ENCODE results near the gene TSPEAR.

The TSPEAR gene

GRCh38 chr21:44515359-44516165 is 195.8 kb downstream of the TSPEAR start:
- DNase-seq (ENCODE audit: low read depth in 2 of 2), result no peak

DNA sequence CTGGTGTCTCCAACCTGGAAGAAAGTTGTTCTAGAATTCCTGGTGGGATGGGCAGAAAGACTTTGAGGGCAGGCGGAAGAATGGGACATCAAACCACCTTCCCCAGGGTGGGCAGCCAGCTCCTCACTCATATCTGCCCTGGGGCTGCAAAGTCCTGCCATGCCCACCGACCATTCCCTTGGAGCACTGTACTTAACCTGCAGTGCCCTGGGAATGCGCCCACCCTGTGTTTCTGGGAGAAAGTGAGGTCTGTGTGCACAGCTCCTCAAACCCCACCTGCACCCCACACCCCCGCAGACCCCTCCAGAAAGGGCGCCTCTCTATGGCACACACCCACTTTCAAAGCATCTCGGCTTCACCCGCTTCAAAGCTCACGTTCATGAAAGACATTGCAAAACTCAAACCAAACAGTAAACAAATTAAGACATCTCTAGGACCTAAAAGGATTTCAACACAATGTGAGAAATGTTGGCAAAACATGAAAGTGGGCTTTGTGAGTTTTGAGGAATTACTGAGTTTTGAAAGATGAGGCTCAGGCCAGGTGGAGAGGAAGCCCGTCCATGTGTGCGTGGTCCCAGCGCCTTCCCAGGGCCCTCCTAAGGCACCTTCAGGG is 196.5 kb downstream of the TSPEAR start:
- no peak for DNase-seq (ENCODE audit: low read depth in 2 of 2)

- no peak for DNase-seq (ENCODE audit: low read depth in 2 of 2)
Observed at GRCh38 chr21:44514218-44514520, 197.2 kb downstream of the TSPEAR start.

- no peak for DNase-seq (ENCODE audit: low read depth in 2 of 2)
Observed at GRCh38 chr21:44513389-44514217, 197.8 kb downstream of the TSPEAR start.

- DNase-seq (ENCODE audit: low read depth in 2 of 2), result no peak
Observed at GRCh38 chr21:44512496-44513388, 198.6 kb downstream of the TSPEAR start.

DNA sequence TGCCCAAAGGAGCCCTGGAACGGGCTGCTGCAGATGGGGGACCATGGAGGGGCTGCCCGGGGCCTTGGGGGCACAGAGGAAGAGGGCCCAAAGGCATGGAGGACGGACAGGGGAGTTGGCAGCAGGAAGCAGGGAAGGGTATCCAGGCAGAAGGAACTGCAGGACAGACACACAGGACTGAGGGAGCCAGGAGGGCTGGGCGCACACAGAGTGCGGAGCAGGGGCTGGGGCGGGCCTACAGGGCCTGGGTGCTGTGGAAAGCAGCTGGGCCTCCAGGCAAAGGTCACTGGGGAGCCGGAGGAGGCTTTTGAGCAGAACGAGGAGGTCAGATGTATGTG is 199.5 kb downstream of the TSPEAR start:
- no peak for DNase-seq (ENCODE audit: low read depth in 2 of 2)

GRCh38 chr21:44511219-44511937 is 200.0 kb downstream of the TSPEAR start:
- DNase-seq (ENCODE audit: low read depth in 2 of 2), result no peak

DNA sequence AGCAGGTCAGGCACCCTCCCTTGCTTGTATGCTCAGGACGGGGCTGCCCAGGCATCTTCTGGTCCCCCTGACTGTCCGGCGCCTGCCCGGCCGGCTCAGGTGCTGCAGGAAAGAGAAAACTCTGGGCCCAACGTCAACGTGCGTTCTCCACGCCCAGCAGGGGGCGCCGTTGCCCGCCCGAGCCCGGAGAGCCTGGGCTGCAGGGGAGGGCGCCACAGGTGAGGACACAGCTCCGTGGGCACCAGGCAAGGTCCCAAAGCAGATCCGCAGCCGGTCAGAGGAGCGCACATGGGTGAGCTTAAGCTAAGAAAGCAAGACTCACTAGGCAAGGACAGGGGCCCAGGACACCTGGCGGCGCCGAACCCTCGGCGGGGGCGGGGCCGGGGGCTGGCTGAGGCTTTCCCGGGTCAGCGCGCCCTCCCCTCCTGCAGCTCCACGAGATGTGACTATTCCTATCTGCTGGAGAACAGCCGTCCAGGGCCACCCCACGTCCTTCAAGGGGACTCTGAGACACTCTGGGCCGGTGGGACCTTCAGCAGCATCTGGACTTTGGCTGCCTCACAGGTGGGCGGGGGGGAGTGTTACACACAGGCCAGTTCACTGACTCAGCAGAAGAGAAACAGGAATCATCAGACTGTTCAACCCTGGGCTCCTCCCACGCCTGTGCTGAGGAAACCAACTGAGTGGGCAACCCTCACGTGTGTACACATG is 200.7 kb downstream of the TSPEAR start:
- no peak for DNase-seq (ENCODE audit: low read depth in 2 of 2)

DNA sequence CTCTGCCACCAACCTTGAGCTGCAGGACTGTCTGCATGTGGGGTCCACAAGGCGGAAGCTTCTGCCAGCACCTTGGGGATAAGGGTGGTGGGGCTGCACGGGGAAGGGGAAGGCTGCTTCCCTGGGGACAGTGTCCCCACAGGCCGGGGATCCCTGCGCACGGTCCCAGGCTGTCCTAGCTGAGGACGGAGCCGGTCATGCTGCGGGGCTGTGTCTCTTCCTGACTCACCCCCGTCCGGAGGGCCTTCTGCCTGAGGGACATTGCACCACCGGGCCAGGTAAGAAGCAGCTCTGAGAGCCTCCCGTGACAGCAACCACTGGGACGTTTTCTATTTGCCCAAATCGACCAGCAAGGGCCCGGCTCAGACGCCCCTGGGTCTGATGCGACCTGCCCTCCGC is 201.3 kb downstream of the TSPEAR start:
- DNase-seq (ENCODE audit: low read depth in 2 of 2), result no peak

DNA sequence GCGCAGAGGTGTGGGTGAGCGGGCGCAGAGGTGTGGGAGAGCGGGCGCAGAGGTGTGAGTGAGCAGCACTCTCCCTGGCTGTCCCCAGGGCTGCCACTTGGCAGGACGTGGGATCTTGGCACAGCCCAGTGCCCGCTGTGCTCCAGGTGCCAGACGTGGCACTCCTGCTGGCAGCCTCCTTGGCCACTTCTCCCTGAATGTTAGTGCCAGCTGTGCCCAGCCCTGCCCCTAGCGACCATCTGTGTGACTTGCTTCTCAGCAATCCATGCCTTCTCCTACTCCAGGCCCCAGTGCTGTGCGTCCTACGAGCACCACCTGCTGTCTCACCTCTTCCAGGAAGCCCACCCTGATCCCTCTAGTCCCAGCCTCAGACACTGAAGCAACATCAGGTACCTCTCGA is 201.8 kb downstream of the TSPEAR start:
- no peak for DNase-seq (ENCODE audit: low read depth in 2 of 2)

DNA sequence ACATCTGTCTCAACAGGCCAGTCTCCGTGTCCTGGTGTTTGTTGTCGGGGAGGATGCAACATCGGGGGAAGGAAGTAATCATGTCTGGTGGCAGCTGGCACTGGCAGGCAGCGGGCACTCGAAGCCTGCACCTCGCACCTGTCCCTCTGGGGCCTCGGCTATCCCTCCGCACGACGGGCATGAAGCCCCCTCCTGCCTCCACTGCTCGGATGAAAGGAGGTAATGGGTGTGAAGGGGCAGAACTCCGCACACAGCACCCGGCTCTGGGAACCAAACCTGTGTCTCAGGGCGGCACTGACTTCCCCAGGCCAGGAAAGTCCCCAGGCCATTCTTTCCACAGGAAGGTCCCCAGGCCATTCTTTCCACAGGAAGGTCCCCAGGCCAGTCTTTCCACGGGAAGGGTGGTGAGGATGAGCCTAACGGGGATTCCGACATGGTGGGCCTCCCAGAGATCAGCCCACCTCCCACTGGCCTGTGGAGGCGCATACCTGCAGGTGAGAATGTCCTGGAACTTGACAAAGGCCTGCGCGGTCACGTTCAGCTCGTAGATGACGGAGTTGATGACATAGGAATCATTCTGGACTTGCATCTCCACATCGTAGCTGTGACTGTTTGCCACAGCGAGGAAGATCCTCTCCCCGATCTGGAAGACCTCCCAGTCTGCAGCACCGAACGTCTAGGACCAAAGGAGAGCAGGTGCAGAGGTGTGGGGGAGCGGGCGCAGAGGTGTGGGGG is 202.5 kb downstream of the TSPEAR start:
- no peak for DNase-seq (ENCODE audit: low read depth in 2 of 2)

- DNase-seq (ENCODE audit: low read depth in 2 of 2), result no peak
Observed at GRCh38 chr21:44508426-44508710, 203.0 kb downstream of the TSPEAR start.

DNA sequence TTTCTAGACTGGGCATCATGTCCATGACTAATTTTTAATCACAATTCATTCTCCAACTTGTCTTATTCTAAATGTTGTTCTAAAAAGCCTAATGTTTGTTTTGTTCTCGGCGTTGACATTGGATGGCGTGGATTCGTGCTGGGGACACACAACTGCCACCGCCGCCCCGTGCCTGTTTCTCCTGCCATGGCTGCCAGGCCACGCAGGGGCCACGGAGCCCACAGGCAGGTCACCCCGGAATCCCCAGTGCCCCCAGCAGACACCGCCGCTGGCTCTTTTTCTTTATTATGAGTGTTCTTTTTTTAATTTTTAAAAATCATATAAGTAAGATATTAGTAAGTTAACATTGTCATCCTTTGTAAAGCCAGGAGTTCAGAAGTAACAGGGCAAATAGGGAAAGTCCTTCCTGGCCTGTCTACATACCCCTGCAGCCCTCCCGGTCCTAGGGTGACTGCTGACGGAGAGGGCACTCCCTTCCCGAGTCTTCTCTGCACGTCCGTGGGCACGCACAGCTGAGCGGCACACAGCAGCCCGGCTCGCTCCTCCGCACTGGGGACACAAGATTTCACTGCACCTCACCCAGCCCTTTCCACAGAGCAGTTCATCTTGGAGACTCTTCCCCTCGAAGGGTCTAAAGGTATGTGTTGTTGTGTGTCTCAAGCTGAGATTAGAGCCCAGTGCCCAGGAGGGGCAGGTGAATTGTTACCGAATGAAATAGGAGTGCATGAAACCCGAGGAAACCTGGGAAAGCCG is 203.5 kb downstream of the TSPEAR start:
- DNase-seq (ENCODE audit: low read depth in 2 of 2), result no peak

- DNase-seq (ENCODE audit: low read depth in 2 of 2), result no peak
Observed at GRCh38 chr21:44506279-44507255, 204.8 kb downstream of the TSPEAR start.

DNA sequence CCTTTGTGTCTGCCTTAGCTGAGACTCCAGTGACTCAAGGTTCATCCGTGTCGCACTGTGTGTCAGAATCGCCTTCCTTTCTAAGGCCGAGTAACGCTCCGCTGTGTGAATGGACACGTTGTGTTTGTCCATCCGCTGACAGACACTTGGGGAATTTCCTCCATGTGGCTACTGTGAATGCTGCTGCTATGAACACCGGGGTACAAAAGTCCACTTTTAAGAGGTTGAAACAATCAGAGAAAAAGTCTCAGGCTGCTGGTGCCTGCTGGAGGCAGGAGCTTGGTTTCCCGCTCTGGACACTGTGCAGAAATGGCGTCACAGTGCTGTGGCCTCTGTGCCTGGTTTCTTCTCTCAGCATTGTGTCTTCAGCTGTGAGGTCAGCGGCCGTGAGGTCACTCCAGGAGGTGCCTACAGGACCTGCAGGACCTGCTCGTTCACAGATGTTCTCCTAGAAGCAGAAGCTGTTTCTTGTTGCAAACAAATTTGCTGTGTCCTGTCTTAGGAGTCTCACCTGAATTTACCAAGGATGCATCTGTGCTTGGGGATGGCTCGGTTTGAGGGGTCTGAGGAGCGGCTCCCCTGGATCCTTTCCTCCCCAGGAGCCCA is 205.6 kb downstream of the TSPEAR start:
- no peak for DNase-seq (ENCODE audit: low read depth in 2 of 2)

DNA sequence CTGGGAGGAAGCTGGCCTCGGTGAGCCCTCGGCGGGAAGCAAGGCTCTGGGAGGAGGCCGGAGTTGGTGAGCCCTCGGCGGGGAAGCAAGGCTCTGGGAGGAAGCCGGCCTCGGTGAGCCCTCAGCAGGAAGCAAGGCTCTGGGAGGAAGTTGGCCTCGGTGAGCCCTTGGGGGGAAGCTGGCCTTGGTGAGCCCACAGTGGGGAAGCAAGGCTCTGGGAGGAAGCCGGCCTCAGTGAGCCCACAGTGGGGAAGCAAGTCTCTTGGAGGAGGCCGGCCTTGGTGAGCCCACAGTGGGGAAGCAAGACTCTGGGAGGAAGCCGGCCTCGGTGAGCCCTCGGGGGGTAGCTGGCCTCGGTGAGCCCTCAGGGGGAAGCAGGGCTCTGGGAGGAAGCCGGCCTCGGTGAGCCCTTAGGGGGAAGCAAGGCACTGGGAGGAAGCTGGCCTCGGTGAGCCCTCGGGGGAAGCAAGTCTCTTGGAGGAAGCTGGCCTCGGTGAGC is 207.4 kb downstream of the TSPEAR start:
- no peak for DNase-seq (ENCODE audit: low read depth in 2 of 2)
